Lower leg skin (tissue), 4 donors: Measurements from ENCODE around the gene P3H4. TPM values are rescaled to one million over a fixed set of nuclear protein-coding genes. Genes with fewer than 3 reads are reported as not detected.

Experiments
- DNase-seq, 2 donors: peaks; one replicate each; pipeline ENCODE4 v3.0.0-alpha.2; 2019; ENCODE audit warnings: low spot score in 2 of 2
- H3K4me3 ChIP-seq: fragments of 200-600 bp; sonication (generic); 2 replicates; pipeline ENCODE4 v1.5.1; 2017; ENCODE audit warnings: mild to moderate bottlenecking, low read depth; ENCODE audit not compliant: poor library complexity, severe bottlenecking
- POLR2A ChIP-seq, 2 donors: fragments of 450-650 bp; IDR thresholded peaks; one replicate each; pipeline ENCODE4 v1.6.1; 2016 to 2017; ENCODE audit warnings: antibody characterized with exemption in 2 of 2, mild to moderate bottlenecking in 1 of 2, moderate library complexity in 1 of 2
- WGBS, 2 donors: methylation state at CpG; one replicate each; pipeline ENCODE4 v1.1.5; 2018; 5-methylcytosine and 5-hydroxymethylcytosine counted together
- intact Hi-C: fragments of 100-400 bp; cut with DNase I; formaldehyde crosslinking; loops from one replicate; pipeline ENCODE4 v1.15.0; 2023; ENCODE audit warnings: low total_unique reads
- total RNA-seq, 4 donors: library from RNA; depleted of rRNA; stranded (reverse); fragments of >200 nt; gene quantifications; one replicate each; pipeline ENCODE4 v1.1.0, GENCODE V29; 2016
- TF ChIP-seq, protein P1 (sequence below), 3 donors: fragments of 450-650 bp; IDR thresholded peaks; one replicate each; pipeline ENCODE4 v1.5.1; 2016; ENCODE audit warnings: antibody characterized with exemption in 3 of 3, mild to moderate bottlenecking in 3 of 3, moderate library complexity in 2 of 3

P3H4 gene
- total RNA-seq, 4 donors from 2014 or later = 12.8 to 14.5 (median 13.2) TPM

DNA sequence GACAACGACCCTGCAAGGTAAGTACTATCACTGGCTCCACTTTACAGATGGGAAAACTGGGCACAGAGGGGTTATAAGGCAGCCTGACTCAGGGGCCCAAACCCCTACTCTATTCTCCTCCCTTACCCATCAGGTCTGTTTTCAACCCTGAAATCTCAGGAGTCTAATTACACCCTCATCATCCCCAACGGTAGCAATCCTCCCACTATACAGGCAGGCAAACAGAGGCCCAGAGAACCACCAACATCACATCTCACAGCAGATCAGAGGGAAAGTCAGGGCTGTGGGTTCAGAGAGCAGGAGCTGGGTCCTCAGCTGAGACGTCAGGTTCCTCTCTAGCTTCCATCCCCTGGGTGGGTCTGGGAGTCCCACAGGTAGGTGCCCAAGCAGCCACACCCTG lies 41.8 kb downstream of the P3H4 start:
- intact Hi-C loops = no loop called here
- WGBS, 2 donors = 33 to 42% methylated on average over 3 of the region's 3 CpGs
- TF ChIP-seq POLR2A (IDR thresholded peaks at IDR 0.05) = no peak
- no peak for DNase-seq
- no peak overlapping the region for H3K4me3 ChIP-seq

DNA sequence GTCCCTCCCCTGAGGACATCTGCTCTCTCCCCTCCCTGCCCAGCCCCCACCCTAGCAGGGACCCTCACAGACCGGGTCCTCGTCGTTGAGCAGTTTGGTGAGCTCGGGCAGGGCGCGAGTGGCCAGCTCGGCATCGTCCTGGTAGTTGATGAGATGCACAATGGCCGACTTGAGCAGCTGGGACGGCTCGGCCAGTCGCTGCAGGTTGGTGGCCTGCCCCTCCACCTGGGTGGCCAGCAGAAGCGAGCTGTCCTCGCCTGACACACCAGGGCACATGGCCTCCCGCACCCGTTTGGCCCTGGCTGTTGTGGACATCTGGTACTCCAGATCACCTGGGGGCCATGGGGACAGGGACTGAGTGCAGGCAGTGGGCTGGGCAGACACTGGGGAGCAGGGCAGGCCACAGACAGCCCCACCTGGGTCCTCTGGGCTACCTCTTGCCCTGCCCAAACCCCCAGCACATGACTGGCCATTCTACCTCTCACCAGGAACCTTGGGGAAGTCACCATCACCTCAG lies 42.3 kb downstream of the P3H4 start:
- DNase-seq = no peak
- 62 to 87% methylated on average over 5 to 16 of the region's 16 CpGs for WGBS, 2 donors
- intact Hi-C loops = no loop called here
- no peak for TF ChIP-seq POLR2A (IDR thresholded peaks at IDR 0.05)
- TF ChIP-seq, protein P1, sequence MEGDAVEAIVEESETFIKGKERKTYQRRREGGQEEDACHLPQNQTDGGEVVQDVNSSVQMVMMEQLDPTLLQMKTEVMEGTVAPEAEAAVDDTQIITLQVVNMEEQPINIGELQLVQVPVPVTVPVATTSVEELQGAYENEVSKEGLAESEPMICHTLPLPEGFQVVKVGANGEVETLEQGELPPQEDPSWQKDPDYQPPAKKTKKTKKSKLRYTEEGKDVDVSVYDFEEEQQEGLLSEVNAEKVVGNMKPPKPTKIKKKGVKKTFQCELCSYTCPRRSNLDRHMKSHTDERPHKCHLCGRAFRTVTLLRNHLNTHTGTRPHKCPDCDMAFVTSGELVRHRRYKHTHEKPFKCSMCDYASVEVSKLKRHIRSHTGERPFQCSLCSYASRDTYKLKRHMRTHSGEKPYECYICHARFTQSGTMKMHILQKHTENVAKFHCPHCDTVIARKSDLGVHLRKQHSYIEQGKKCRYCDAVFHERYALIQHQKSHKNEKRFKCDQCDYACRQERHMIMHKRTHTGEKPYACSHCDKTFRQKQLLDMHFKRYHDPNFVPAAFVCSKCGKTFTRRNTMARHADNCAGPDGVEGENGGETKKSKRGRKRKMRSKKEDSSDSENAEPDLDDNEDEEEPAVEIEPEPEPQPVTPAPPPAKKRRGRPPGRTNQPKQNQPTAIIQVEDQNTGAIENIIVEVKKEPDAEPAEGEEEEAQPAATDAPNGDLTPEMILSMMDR (IDR thresholded peaks at IDR 0.05) = no peak
- no peak overlapping the region for H3K4me3 ChIP-seq

DNA sequence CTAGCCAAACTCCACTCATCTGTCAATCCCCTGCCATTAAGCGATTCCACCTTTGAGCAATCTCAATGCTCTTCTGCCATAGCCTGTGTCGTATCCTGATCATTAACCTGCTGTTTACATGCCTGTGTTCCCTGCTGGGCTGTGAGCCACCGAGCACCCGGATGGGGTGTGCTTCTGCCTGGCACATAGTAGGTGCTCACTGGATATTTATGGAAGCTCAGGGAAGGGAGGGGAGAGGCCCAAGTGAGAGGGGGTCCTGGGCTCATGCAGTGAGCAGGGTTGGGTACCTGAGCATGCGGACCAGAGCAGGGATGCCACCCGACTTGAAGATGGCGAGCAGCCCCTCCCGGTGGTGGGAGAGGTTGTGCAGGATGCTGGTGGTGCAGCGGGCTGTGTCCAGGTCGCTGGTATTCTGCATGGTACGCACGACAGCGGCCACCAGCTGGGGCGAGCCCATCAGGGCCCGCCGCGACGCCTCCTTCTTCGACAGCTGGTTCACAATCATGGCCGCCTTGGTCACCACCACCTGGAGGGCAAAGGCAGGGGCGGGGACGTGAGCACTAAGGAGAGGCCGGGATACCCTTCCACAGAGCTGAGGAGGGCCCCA lies 43.0 kb downstream of the P3H4 start:
- 91 to 92% methylated on average over 12 to 19 of the region's 23 CpGs for WGBS, 2 donors
- DNase-seq = no peak
- TF ChIP-seq POLR2A (IDR thresholded peaks at IDR 0.05) = no peak
- TF ChIP-seq, protein P1 (IDR thresholded peaks at IDR 0.05) = no peak
- H3K4me3 ChIP-seq = no peak overlapping the region
- intact Hi-C loops = no loop called here

DNA sequence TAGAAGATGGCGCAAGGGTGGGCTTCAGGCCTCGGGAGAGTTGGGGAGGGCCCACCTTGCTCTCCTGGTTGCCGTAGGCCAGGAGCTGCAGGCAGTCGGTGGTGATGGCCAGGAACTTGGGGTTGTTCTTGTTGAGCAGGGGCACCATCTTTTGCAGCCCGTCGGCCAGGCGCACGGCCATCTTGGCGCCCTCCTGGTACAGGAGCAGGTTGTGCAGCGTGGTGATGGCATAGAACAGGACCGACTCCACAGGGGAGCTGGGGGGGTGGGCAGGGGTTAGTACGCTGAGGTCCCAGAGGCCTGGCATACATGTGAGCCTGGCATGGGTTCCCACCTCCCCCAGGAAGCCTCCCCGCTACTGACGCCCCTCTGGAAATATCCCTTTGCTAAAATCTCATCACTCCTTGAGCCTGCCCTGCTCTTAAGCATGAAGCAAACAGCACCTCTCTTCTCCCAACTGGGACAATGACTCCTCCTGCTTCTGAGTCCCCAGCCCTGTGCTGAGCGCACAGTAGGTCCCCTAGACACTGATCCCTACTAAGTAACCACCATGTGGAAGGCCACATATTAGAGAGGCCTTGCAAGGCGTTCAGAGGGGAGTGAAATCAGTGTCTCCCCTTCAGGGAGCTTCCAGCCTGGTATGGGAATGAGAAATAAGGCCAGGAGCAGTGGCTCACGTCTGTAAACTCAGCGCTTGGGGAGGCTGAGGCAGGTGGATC lies 44.3 kb downstream of the P3H4 start:
- intact Hi-C loops = no loop called here
- H3K4me3 ChIP-seq = no peak overlapping the region
- TF ChIP-seq POLR2A (IDR thresholded peaks at IDR 0.05) = no peak
- TF ChIP-seq, protein P1 (IDR thresholded peaks at IDR 0.05) = no peak
- WGBS, 2 donors = 90 to 91% methylated on average over 16 to 18 of the region's 18 CpGs
- no peak for DNase-seq

DNA sequence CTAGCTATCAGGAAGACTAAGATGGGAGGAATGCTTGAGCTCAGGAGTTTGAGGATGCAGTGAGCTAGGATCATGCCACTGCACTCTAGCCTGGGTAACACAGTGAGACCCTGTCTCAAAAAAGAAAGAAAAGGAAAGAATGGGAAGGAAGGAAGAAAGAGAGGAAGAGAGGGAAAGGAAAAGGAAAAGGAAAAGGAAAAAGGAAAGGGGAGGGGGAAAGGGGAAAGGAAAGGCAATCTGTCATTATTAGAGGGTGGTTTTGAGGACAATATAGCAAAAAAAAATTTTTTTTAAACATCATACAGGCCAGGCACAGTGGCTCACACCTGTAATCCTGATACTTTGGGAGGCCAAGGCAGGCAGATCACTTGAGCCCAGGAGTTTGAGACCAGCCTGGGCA lies 45.6 kb downstream of the P3H4 start:
- H3K4me3 ChIP-seq = no peak overlapping the region
- intact Hi-C loops = no loop called here
- DNase-seq = no peak
- no peak for TF ChIP-seq POLR2A (IDR thresholded peaks at IDR 0.05)
- TF ChIP-seq, protein P1 (IDR thresholded peaks at IDR 0.05) = no peak

DNA sequence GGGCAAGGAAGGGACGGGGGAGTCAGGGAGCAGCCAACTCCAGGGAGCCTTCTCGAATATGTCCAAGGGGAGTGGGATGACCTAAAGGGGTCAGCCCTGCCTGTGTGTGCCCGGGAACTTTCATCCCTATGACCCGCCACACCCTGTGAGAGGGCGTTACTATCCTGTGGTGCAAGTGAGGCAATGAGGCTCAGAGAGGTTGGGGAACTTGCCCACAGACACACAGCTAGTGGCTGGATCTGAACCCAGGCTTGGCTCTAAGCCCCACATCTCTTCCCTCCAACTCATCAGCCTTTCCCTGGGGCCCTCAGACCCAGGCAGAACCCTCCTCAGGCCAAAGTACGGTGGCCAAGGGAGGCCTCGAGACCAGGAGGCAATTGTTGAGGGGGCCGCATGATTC lies 48.4 kb downstream of the P3H4 start:
- H3K4me3 ChIP-seq = no peak overlapping the region
- no peak for TF ChIP-seq POLR2A (IDR thresholded peaks at IDR 0.05)
- TF ChIP-seq, protein P1 (IDR thresholded peaks at IDR 0.05) = no peak
- intact Hi-C loops = no loop called here
- 94 to 97% methylated on average over 8 of the region's 8 CpGs for WGBS, 2 donors
- DNase-seq = no peak
